Measurements from ENCODE around the gene L1TD1. TPM values are rescaled to one million over a fixed set of nuclear protein-coding genes. Genes with fewer than 3 reads are reported as not detected.

L1TD1 gene, protein sequence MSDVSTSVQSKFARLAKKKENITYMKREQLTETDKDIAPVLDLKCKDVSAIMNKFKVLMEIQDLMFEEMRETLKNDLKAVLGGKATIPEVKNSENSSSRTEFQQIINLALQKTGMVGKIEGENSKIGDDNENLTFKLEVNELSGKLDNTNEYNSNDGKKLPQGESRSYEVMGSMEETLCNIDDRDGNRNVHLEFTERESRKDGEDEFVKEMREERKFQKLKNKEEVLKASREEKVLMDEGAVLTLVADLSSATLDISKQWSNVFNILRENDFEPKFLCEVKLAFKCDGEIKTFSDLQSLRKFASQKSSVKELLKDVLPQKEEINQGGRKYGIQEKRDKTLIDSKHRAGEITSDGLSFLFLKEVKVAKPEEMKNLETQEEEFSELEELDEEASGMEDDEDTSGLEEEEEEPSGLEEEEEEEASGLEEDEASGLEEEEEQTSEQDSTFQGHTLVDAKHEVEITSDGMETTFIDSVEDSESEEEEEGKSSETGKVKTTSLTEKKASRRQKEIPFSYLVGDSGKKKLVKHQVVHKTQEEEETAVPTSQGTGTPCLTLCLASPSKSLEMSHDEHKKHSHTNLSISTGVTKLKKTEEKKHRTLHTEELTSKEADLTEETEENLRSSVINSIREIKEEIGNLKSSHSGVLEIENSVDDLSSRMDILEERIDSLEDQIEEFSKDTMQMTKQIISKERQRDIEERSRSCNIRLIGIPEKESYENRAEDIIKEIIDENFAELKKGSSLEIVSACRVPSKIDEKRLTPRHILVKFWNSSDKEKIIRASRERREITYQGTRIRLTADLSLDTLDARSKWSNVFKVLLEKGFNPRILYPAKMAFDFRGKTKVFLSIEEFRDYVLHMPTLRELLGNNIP
- not detected in 2 replicates for total RNA-seq (2011; cell fraction: chromatin; rRNA removed; ENCODE audit: low replicate concordance)
- total RNA-seq (2011; cell fraction: nucleolus; rRNA removed): not detected in 2 replicates
- total RNA-seq (2011; cell fraction: nucleoplasm; rRNA removed): not detected in 2 replicates
- total RNA-seq (2014; rRNA removed) (not detected in 2 replicates), total RNA-seq (2014; rRNA removed; fragmentation: Illumina TruSeq; extraction: Trizol) (not detected in 2 replicates), total RNA-seq (2015; rRNA removed; fragmentation: Illumina TruSeq; extraction: Trizol) (not detected in 2 replicates), total RNA-seq (2021) (0.09 and 0.31 TPM in 2 replicates), polyA plus RNA-seq (2011; rRNA removed) (not detected in 2 replicates), polyA plus RNA-seq (2014; fragmentation: Illumina TruSeq; extraction: Trizol) (not detected in 2 replicates), polyA plus RNA-seq (2014; fragmentation: Nextera tagmentation; extraction: Ambion mirVana) (not detected), polyA plus RNA-seq (2014; rRNA removed) (not detected in 2 replicates), polyA minus RNA-seq (2011; rRNA and poly(A)+ RNA removed) (not detected in 2 replicates), Bru-seq, nascent RNA (not detected), BruChase-seq, experiment 1, labeled RNA remaining after a 2-hour chase (not detected), BruChase-seq, experiment 2, labeled RNA remaining after a 6-hour chase (not detected)
- not detected in 2 replicates for polyA plus RNA-seq (2011; cell fraction: cytosol; rRNA removed)
- not detected in 2 replicates for polyA plus RNA-seq (2011; cell fraction: nucleus; rRNA removed)
- not detected in 2 replicates for polyA plus RNA-seq (2012)
- not detected in 2 replicates for polyA minus RNA-seq (2011; cell fraction: cytosol; rRNA and poly(A)+ RNA removed)
- not detected in 2 replicates for polyA minus RNA-seq (2011; cell fraction: nucleus; rRNA and poly(A)+ RNA removed)
- long read RNA-seq, experiment 1: 0 reads
- long read RNA-seq, experiment 2: 0 reads
- long read RNA-seq, experiment 3: 0 reads

DNA sequence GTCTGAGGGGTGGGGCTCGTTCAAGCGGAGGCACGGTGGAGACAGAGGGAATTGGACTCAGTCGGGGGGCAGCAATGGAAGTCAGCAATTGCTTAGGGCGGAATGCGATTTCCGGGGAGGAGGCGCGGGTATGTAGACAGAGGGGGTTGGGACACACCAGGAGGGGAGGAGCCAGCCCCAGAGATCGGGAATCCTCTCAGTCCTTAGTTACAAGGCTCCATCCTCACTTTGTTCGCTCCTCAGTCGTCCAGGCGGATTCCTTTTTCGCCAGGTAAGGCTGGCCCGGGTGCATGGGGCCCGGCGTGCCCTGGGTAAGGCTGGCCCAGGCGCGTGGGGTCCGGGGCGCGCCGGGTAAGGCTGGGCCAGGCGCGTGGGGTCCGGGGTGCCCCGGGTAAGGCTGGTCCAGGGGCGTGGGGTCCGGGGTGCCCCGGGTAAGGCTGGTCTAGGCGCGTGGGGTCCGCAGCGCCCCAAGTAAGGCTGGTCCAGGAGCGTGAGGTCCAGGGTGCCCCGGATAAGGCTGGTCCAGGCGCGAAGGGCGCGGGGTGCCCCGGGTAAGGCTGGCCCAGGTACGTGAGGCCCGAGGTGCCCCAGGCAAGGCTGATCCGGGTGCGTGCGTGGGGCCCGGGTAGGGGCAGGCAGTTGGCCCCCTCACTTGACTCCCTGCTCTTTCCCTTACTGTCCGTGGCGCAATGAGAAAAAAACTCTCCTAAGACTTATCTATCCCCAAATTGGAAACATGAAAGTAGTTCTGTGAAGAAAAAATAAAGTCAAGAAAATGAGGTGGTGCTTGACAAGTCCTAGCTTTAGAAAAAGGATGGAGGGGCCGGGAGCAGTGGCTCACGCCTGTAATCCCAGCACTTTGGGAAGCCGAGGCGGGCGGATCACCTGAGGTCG, at the start of gene L1TD1:
TSS of gene L1TD1 (plus strand) at position 199 of the 894 bp plus-strand sequence. CDS start 11,780 bp downstream, outside the sequence.
- H3K9ac ChIP-seq (ENCODE audit: insufficient read depth in 1 of 2, low read depth in 2 of 2, low read length in 2 of 2): no peak within 1 kb of the TSS
- no peak for FAIRE-seq
- POLR2A ChIA-PET: interaction anchor here (0.6 kb wide), 1 partner anchor 1394 kb away, joined by 3 read pairs; no protein-coding TSS in a partner anchor
- no peak for TF ChIP-seq THRAP3 (IDR thresholded peaks at IDR 0.05; ENCODE audit: borderline replicate concordance)
- no peak for TF ChIP-seq SMAD3 (CRISPR knock-in tag; conservative IDR thresholded peaks at IDR 0.05)
- TF ChIP-seq, protein P1, sequence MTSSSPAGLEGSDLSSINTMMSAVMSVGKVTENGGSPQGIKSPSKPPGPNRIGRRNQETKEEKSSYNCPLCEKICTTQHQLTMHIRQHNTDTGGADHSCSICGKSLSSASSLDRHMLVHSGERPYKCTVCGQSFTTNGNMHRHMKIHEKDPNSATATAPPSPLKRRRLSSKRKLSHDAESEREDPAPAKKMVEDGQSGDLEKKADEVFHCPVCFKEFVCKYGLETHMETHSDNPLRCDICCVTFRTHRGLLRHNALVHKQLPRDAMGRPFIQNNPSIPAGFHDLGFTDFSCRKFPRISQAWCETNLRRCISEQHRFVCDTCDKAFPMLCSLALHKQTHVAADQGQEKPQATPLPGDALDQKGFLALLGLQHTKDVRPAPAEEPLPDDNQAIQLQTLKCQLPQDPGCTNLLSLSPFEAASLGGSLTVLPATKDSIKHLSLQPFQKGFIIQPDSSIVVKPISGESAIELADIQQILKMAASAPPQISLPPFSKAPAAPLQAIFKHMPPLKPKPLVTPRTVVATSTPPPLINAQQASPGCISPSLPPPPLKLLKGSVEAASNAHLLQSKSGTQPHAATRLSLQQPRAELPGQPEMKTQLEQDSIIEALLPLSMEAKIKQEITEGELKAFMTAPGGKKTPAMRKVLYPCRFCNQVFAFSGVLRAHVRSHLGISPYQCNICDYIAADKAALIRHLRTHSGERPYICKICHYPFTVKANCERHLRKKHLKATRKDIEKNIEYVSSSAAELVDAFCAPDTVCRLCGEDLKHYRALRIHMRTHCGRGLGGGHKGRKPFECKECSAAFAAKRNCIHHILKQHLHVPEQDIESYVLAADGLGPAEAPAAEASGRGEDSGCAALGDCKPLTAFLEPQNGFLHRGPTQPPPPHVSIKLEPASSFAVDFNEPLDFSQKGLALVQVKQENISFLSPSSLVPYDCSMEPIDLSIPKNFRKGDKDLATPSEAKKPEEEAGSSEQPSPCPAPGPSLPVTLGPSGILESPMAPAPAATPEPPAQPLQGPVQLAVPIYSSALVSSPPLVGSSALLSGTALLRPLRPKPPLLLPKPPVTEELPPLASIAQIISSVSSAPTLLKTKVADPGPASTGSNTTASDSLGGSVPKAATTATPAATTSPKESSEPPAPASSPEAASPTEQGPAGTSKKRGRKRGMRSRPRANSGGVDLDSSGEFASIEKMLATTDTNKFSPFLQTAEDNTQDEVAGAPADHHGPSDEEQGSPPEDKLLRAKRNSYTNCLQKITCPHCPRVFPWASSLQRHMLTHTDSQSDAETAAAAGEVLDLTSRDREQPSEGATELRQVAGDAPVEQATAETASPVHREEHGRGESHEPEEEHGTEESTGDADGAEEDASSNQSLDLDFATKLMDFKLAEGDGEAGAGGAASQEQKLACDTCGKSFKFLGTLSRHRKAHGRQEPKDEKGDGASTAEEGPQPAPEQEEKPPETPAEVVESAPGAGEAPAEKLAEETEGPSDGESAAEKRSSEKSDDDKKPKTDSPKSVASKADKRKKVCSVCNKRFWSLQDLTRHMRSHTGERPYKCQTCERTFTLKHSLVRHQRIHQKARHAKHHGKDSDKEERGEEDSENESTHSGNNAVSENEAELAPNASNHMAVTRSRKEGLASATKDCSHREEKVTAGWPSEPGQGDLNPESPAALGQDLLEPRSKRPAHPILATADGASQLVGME (CRISPR knock-in tag; IDR thresholded peaks at IDR 0.05): no peak
- TF ChIP-seq PYGO2 (tag; IDR thresholded peaks at IDR 0.05): no peak
- no peak for TF ChIP-seq NFE2L1 (tag; IDR thresholded peaks at IDR 0.05; ENCODE audit: borderline replicate concordance, low read depth)
- TF ChIP-seq, protein P2, sequence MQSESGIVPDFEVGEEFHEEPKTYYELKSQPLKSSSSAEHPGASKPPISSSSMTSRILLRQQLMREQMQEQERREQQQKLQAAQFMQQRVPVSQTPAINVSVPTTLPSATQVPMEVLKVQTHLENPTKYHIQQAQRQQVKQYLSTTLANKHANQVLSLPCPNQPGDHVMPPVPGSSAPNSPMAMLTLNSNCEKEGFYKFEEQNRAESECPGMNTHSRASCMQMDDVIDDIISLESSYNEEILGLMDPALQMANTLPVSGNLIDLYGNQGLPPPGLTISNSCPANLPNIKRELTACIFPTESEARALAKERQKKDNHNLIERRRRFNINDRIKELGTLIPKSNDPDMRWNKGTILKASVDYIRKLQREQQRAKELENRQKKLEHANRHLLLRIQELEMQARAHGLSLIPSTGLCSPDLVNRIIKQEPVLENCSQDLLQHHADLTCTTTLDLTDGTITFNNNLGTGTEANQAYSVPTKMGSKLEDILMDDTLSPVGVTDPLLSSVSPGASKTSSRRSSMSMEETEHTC (IDR thresholded peaks at IDR 0.05): no peak

More for the DNA sequence above, at the start of gene L1TD1:
- in situ Hi-C loops (cut with MboI) (no loop called here), intact Hi-C loops (cut with micrococcal nuclease) (no loop called here)
- Histone ChIP-seq H3K9me3 (replicated peaks; ENCODE audit: control insufficient read depth, insufficient read depth, low read depth, low read length) (no peaks in the 10 kb centered on the region), H3K27ac (ENCODE audit: extremely low read depth, low read depth, low read length) (no peak within 1 kb of the TSS), H3K79me2 (ENCODE audit: control insufficient read depth, insufficient read depth, low read length) (no peaks in the 10 kb centered on the region), H3K27me3 (ENCODE audit: control insufficient read depth in 2 of 2, insufficient read depth in 2 of 2, low read length in 2 of 2) (peaks cover 16 to 51% of the 10 kb centered on the region in 2 experiments), H3K4me2 (ENCODE audit: insufficient read depth, low read length) (no peak within 1 kb of the TSS), H3K4me1 (replicated peaks in 1 of 2; ENCODE audit: control insufficient read depth in 2 of 2, insufficient read depth in 2 of 2, low read length in 2 of 2) (no peaks in the 10 kb centered on the region), H3K9me1 (ENCODE audit: control insufficient read depth, insufficient read depth, low read length) (no peaks in the 10 kb centered on the region), H3K4me3 (no peak within 1 kb of the TSS), H4K20me1 (replicated peaks; ENCODE audit: control insufficient read depth, insufficient read depth, low read length) (no peaks in the 10 kb centered on the region), H2AFZ (ENCODE audit: low read depth, low read length) (no peak within 1 kb of the TSS), H3K36me3 (ENCODE audit: control insufficient read depth, insufficient read depth, low read length) (no peaks in the 10 kb centered on the region)
- CTCF ChIA-PET (ENCODE audit: low intra/inter-chr PET ratio): interaction anchor here (0.6 kb wide), 1 partner anchor 53 kb away, joined by 3 read pairs; no protein-coding TSS in a partner anchor
- WGBS (ENCODE audit: insufficient coverage, low coverage, missing lambda C conversion rate): 11% methylated on average over 39 of the region's 55 CpGs
- ATAC-seq: no peak
- BruUV-seq (replicated peaks): no TSS peak
- DNase-seq (ENCODE audit: extremely low read depth in 1 of 4, low spot score in 3 of 4): no peak
